BE2C (cell line): ENCODE measurements around the gene NSG1.

Source experiments
- DNase-seq: peaks from one replicate; pipeline ENCODE4 v3.0.0-alpha.2; 2020
- H3K27me3 ChIP-seq: fragments of 250-450 bp; sonication (Bioruptor Pico); 2 replicates; pipeline ENCODE4 v1.5.1; 2020; ENCODE audit warnings: mild to moderate bottlenecking
- H3K36me3 ChIP-seq: fragments of 250-450 bp; sonication (Bioruptor Pico); 2 replicates; pipeline ENCODE4 v1.5.1; 2020; ENCODE audit warnings: mild to moderate bottlenecking
- H3K4me1 ChIP-seq: fragments of 250-450 bp; sonication (Bioruptor Pico); 2 replicates; pipeline ENCODE4 v1.5.1; 2020
- H3K4me3 ChIP-seq: 2 replicates; pipeline ENCODE4 v1.5.1; 2011; ENCODE audit warnings: low read depth, low read length
- H3K9me3 ChIP-seq: fragments of 250-450 bp; sonication (Bioruptor Pico); 2 replicates; pipeline ENCODE4 v1.5.1; 2020
- CTCF ChIP-seq: IDR thresholded peaks from 2 replicates; pipeline ENCODE4 v1.5.1; 2012; ENCODE audit warnings: mild to moderate bottlenecking, low read depth, low read length

NSG1 gene

DNA sequence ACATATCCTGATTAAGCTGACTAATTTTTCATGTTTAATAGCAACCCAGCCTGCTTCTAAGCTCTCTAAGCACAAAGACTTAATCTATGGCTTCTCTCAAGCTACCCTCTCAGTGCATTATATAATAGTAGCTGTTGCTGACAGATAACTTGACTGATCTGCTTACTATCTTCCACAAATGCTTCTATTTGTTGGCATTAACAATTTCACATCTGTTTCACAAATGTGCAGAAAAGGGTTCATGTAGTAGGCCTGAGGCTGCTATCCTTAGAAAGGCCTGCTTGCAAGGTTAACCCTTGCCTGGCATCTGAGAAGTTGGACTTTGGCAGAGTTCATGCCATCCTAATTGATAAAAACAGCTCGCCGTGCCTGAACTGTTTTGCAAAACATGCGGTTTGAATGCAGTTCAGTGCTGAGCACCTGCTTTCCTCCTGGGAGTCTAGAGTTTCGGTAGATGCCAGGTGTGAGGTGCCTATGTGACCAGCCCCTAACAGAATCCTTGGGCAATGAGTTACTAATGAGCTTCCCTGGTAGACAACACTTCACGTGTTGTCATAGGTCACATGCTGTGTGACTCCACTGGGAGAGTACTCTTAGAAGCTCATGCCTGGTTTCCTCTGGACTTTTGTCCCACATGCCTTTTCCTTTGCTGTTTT, 68.4 kb downstream of the NSG1 start:
- Histone ChIP-seq H3K4me3 (no peak overlapping the region), H3K27me3 (no peaks in the 10 kb centered on the region), H3K9me3 (no peaks in the 10 kb centered on the region), H3K4me1 (0 out of 2 replicates have a peak, but pooled peaks cover 2% of the 10 kb centered on the region), H3K36me3 (peaks cover 16% of the 10 kb centered on the region)
- DNase-seq, result no peak
- TF ChIP-seq CTCF, result no peak

GRCh38 chr4:4456351-4456750, 69.4 kb downstream of the NSG1 start:
- peaks cover 16% of the 10 kb centered on the region for H3K36me3 ChIP-seq
- H3K4me3 ChIP-seq, result no peak overlapping the region
- H3K9me3 ChIP-seq, result no peaks in the 10 kb centered on the region
- peaks cover 6% of the 10 kb centered on the region for H3K4me1 ChIP-seq
- H3K27me3 ChIP-seq, result no peaks in the 10 kb centered on the region
- peak; percentile 29 for DNase-seq
- no peak for TF ChIP-seq CTCF

DNA sequence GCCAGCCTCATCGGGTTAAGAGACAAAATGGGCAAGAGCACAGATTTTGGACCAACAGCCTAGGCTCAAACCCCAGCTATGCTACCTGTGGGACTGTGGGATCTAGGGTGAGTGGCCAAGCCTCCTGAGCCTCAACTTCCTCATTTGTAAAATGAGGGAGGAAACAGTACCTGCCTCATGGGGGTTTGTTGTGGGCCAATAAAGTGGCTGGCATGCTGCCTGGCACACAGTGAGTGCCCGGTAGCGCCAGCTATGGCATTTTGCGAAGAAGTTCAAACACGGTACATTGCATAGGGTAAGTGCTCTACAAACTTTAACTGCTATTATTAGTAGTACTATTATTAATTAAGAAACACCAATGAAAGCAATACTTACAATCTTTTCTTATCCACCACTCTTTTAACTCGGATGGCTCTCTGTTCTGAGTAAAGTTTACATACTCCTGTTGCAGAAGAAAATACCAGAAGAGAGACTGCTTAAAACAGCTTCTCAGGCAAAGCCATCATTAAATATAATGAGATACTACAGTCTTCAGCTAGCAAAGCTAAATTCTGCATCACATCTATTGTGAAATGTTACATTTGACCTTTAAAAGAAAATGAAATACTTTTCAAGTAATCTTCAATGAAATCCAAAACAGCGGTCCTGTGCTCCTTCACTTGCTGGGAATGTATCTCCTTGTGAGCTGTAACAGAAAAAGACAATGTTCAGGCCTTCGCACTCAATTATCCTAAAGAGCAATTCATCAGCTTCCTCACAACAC, 70.1 kb downstream of the NSG1 start:
- no peaks in the 10 kb centered on the region for H3K9me3 ChIP-seq
- TF ChIP-seq CTCF, result no peak
- no peak overlapping the region for H3K4me3 ChIP-seq
- peaks cover 13% of the 10 kb centered on the region for H3K4me1 ChIP-seq
- H3K27me3 ChIP-seq, result no peaks in the 10 kb centered on the region
- peaks cover 16% of the 10 kb centered on the region for H3K36me3 ChIP-seq
- DNase-seq, result no peak

GRCh38 chr4:4457803-4458553, 71.1 kb downstream of the NSG1 start:
- DNase-seq, result no peak
- TF ChIP-seq CTCF, result no peak
- peaks cover 20% of the 10 kb centered on the region for H3K4me1 ChIP-seq
- H3K9me3 ChIP-seq, result no peaks in the 10 kb centered on the region
- H3K27me3 ChIP-seq, result no peaks in the 10 kb centered on the region
- peaks cover 13% of the 10 kb centered on the region for H3K36me3 ChIP-seq
- H3K4me3 ChIP-seq, result no peak overlapping the region

DNA sequence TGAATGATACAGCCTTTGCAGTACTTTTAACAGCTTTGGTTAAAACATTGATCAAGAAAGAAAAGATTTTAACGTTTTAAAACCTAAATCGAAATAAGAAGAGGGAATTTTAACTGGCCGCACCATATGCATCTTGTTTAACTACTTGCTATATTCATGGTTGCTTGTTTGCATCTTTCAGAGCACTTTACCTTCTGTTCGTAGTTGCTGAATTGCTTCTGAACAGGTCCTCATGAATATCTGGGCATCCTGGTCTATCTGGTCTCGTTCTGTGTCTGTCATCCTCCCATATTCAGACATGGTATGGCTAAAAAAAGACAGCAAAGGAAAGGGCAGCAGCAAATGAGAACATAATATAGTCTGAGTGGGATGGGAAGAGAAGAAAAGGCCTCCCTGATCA, 72.3 kb downstream of the NSG1 start:
- Histone ChIP-seq H3K27me3 (no peaks in the 10 kb centered on the region), H3K4me1 (peaks cover 23% of the 10 kb centered on the region), H3K36me3 (peaks cover 9% of the 10 kb centered on the region), H3K9me3 (no peaks in the 10 kb centered on the region), H3K4me3 (no peak overlapping the region)
- TF ChIP-seq CTCF, result no peak
- DNase-seq, result no peak
